Loucy (cell line): Measurements from ENCODE around the gene HBM.

Experiments
- H2AFZ ChIP-seq: fragments of 200-600 bp; sonication (generic); 2 replicates; pipeline ENCODE4 v1.6.0; 2016; ENCODE audit warnings: antibody characterized with exemption, mild to moderate bottlenecking, low read length, moderate library complexity
- H3F3A ChIP-seq: fragments of 200-600 bp; 2 replicates; pipeline ENCODE4 v1.6.0; 2016; ENCODE audit warnings: antibody characterized with exemption, low read depth, mild to moderate bottlenecking
- H3K27me3 ChIP-seq: fragments of 200-600 bp; sonication (generic); 2 replicates; pipeline ENCODE4 v1.6.1; 2014; ENCODE audit warnings: low read length, mild to moderate bottlenecking; ENCODE audit not compliant: insufficient read depth, poor library complexity, severe bottlenecking
- H3K36me3 ChIP-seq: fragments of 200-600 bp; sonication (generic); 2 replicates; pipeline ENCODE4 v1.6.1; 2016; ENCODE audit warnings: low read length; ENCODE audit not compliant: insufficient read depth
- H3K4me1 ChIP-seq: fragments of 200-600 bp; sonication (generic); 2 replicates; pipeline ENCODE4 v1.5.1; 2014; ENCODE audit warnings: low read length, mild to moderate bottlenecking; ENCODE audit not compliant: insufficient read depth, poor library complexity, severe bottlenecking
- H3K4me2 ChIP-seq: fragments of 200-600 bp; sonication (generic); 2 replicates; pipeline ENCODE4 v1.6.0; 2014; ENCODE audit warnings: antibody characterized with exemption, low read length, low read depth, mild to moderate bottlenecking; ENCODE audit not compliant: poor library complexity, severe bottlenecking
- H3K4me3 ChIP-seq: fragments of 200-600 bp; sonication (generic); 2 replicates; pipeline ENCODE4 v1.5.1; 2014; ENCODE audit warnings: low read length, mild to moderate bottlenecking, mixed read lengths; ENCODE audit not compliant: poor library complexity, severe bottlenecking
- H3K79me2 ChIP-seq: fragments of 200-600 bp; sonication (generic); 2 replicates; pipeline ENCODE4 v1.6.1; 2014; ENCODE audit warnings: low read length; ENCODE audit not compliant: insufficient read depth
- H3K9ac ChIP-seq: fragments of 200-600 bp; sonication (generic); 2 replicates; pipeline ENCODE4 v1.6.0; 2014; ENCODE audit warnings: mild to moderate bottlenecking, low read depth, low read length, moderate library complexity; ENCODE audit not compliant: poor library complexity, severe bottlenecking
- H3K9me2 ChIP-seq: fragments of 200-600 bp; sonication (generic); replicated peaks from 2 replicates; pipeline ENCODE4 v1.6.1; 2016; ENCODE audit warnings: low read depth, low read length, mixed read lengths
- H3K9me3 ChIP-seq: fragments of 200-600 bp; sonication (generic); 2 replicates; pipeline ENCODE4 v1.6.1; 2014; ENCODE audit warnings: mild to moderate bottlenecking, antibody characterized with exemption, low read length, low read depth; ENCODE audit not compliant: insufficient read depth
- H4K20me1 ChIP-seq: fragments of 200-600 bp; sonication (generic); 2 replicates; pipeline ENCODE4 v1.6.0; 2014; ENCODE audit warnings: antibody characterized with exemption, low read length, mild to moderate bottlenecking; ENCODE audit not compliant: insufficient read depth, poor library complexity, severe bottlenecking
- EZH2phosphoT487 ChIP-seq: fragments of 200-600 bp; IDR thresholded peaks from 2 replicates; pipeline ENCODE4 v1.6.1; 2018; ENCODE audit warnings: antibody characterized with exemption, mild to moderate bottlenecking, moderate library complexity, borderline replicate concordance
- TF ChIP-seq, protein P1 (sequence below): fragments of 200-600 bp; sonication (generic); conservative IDR thresholded peaks from 2 replicates; pipeline ENCODE4 v1.5.1; 2014; ENCODE audit warnings: mild to moderate bottlenecking, antibody characterized with exemption, low read length

HBM gene

DNA sequence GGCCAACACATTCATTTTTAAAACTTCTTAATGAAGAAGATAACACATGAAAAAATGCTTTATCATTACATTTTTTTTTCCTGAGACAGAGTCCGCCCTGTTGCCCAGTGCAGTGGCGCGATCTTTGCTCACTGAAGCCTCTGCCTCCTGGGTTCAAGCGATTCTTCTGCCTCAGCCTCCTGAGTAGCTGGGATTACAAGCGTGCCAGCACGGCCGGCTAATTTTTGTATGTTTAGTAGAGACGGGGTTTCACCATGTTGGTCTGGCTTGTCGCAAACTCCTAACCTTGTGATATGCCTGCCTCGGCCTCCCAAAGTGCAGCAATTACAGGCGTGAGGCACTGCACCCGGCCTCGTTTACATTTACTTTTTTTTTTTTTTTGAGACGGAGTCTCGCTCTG, 27.7 kb downstream of the HBM start:
- H3K9me3 ChIP-seq, result no peaks in the 10 kb centered on the region
- no peak overlapping the region for H3K4me2 ChIP-seq
- no peak overlapping the region for H2AFZ ChIP-seq
- H3K9me2 ChIP-seq, result no peaks in the 10 kb centered on the region
- peaks cover 47% of the 10 kb centered on the region; the same call in 1 of the 2 replicates for H3K36me3 ChIP-seq
- no peaks in the 10 kb centered on the region for H3K27me3 ChIP-seq
- no peaks in the 10 kb centered on the region for H4K20me1 ChIP-seq
- H3K79me2 ChIP-seq, result no peaks in the 10 kb centered on the region
- TF ChIP-seq, protein P1, sequence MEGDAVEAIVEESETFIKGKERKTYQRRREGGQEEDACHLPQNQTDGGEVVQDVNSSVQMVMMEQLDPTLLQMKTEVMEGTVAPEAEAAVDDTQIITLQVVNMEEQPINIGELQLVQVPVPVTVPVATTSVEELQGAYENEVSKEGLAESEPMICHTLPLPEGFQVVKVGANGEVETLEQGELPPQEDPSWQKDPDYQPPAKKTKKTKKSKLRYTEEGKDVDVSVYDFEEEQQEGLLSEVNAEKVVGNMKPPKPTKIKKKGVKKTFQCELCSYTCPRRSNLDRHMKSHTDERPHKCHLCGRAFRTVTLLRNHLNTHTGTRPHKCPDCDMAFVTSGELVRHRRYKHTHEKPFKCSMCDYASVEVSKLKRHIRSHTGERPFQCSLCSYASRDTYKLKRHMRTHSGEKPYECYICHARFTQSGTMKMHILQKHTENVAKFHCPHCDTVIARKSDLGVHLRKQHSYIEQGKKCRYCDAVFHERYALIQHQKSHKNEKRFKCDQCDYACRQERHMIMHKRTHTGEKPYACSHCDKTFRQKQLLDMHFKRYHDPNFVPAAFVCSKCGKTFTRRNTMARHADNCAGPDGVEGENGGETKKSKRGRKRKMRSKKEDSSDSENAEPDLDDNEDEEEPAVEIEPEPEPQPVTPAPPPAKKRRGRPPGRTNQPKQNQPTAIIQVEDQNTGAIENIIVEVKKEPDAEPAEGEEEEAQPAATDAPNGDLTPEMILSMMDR, result no peak
- no peak for TF ChIP-seq EZH2phosphoT487
- H3K9ac ChIP-seq, result no peak overlapping the region
- H3K4me3 ChIP-seq, result no peak overlapping the region
- H3F3A ChIP-seq, result no peaks in the 10 kb centered on the region
- no peaks in the 10 kb centered on the region for H3K4me1 ChIP-seq

DNA sequence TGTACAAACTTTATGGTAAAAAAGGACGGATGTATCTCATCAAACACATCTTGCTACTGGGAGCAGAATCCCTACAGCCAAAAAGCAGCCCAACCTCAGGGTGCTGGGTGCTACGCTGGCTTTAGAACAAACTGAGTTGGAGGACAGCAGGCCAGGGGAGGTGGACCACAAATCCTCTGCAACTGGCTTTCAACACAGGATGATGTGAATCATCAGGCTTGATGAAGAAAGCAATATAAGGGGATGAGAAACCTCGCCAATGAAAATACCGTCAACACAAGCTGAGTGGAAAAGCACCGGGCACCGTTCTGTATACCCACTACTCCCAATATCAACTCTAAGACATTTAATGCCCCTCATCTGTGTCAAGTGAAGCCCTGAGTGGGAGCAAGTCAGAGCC, 28.7 kb downstream of the HBM start:
- H3K9ac ChIP-seq, result no peak overlapping the region
- H3F3A ChIP-seq, result no peaks in the 10 kb centered on the region
- H3K9me2 ChIP-seq, result no peaks in the 10 kb centered on the region
- no peaks in the 10 kb centered on the region for H3K79me2 ChIP-seq
- peaks cover 44% of the 10 kb centered on the region; the same call in 1 of the 2 replicates for H3K36me3 ChIP-seq
- H4K20me1 ChIP-seq, result no peaks in the 10 kb centered on the region
- no peaks in the 10 kb centered on the region for H3K4me1 ChIP-seq
- H3K4me3 ChIP-seq, result no peak overlapping the region
- no peak overlapping the region for H3K4me2 ChIP-seq
- no peaks in the 10 kb centered on the region for H3K27me3 ChIP-seq
- TF ChIP-seq, protein P1, result no peak
- no peak for TF ChIP-seq EZH2phosphoT487
- H2AFZ ChIP-seq, result no peak overlapping the region
- H3K9me3 ChIP-seq, result no peaks in the 10 kb centered on the region

GRCh38 chr16:200388-200787, 34.6 kb downstream of the HBM start:
- Histone ChIP-seq H3K9ac (no peak overlapping the region), H3K4me1 (no peaks in the 10 kb centered on the region), H3K9me2 (no peaks in the 10 kb centered on the region), H3K9me3 (no peaks in the 10 kb centered on the region), H4K20me1 (no peaks in the 10 kb centered on the region), H3K27me3 (no peaks in the 10 kb centered on the region), H3K4me3 (no peak overlapping the region), H3K36me3 (peaks cover 36% of the 10 kb centered on the region; the same call in 1 of the 2 replicates), H3K79me2 (no peaks in the 10 kb centered on the region), H3K4me2 (no peak overlapping the region), H2AFZ (no peak overlapping the region), H3F3A (no peaks in the 10 kb centered on the region)
- TF ChIP-seq, protein P1, result no peak
- TF ChIP-seq EZH2phosphoT487, result no peak
